ENCODE results near the gene SH3BGRL3.
"Not testable (repeated sequence)": the region's sequence is repeated elsewhere in the genome, so short reads cannot be mapped to it uniquely, and the experiment has no call there.

SH3BGRL3 gene

GRCh38 chr1:26317146-26317545 lies 37.3 kb downstream of the SH3BGRL3 start:
- DNase-seq (ENCODE audit: low read depth in 2 of 2) = no peak

GRCh38 chr1:26317612-26318337 lies 37.9 kb downstream of the SH3BGRL3 start, which contains the start of gene CD52:
TSS of gene CD52 (plus strand) at chr1:26317958. CDS start at chr1:26318018, 60 bp downstream.
- peak; percentile 64 to 70 for DNase-seq (ENCODE audit: low read depth in 2 of 2)

DNA sequence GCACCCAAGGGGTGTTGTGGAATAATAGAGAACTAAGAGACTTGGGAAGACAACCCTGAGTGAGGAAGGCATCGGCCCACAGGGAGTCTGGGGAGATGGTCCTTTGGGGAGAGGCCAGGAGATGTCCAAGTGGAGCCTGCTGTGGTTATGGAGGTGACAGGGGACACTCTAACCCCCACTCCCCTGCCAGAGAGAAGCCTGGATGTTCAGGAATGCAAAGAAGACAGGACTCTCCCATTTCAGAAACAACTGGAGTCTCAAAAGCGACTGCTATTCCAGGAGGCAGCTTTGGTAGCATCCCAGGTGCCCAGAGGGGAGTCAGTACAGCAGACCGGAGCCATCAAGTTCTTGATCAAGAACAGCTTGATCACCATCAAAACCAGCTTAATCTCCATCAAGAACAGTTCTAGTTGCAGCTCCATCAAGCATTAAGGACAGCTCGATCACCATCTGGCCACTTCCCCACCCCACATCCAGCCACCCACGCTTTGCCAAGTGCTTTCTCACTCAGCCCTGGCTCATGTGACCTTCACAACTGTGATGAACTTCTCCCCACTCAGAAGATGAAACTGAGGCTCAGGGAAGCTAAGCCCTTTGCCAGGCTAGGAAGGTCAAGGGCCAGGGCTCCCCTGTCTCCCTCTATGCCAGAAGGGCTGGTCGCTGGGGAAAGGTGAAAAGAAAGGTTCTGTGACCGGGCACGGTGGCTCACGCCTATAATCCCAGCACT lies 38.6 kb downstream of the SH3BGRL3 start:
- DNase-seq (ENCODE audit: low read depth in 2 of 2) = peak; percentile 15 to 27

GRCh38 chr1:26320896-26321295 lies 41.0 kb downstream of the SH3BGRL3 start:
- DNase-seq (ENCODE audit: low read depth in 2 of 2) = no peak

DNA sequence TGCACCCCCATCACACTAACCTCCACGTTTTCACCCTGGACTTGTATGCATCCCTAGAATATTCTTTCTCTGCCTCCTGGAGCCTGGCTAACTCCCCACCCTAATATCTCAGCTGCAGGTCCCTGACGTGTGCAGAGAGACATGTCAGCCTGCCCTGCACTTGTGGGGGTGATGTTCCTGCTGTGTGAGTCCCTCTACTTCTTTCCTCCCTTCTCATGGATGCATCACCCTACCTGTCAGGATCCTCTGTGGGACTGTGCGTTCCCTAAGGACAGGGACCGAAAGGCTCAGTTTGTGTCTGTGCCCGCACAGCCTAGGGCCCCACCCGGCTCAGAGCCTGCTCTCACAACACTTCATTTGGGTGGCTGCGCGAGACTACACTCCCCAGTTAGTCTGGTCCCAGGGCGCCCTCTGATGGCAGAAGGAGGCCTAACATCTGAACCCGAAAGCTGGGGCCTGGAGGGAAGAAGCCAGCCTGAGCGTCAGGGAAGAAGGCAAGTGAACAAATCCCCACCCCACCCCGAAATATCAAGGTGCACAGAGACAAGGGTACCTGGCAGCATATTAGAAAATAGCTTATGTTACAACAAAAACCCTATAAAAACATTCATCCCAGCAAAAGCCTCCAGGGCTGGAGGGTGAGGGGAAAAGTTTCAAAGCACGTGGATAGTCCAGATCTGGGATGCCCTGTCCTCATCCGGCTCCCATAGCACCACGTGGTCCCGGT lies 41.6 kb downstream of the SH3BGRL3 start:
- DNase-seq (ENCODE audit: low read depth in 2 of 2) = peak; percentile 82 to 94

DNA sequence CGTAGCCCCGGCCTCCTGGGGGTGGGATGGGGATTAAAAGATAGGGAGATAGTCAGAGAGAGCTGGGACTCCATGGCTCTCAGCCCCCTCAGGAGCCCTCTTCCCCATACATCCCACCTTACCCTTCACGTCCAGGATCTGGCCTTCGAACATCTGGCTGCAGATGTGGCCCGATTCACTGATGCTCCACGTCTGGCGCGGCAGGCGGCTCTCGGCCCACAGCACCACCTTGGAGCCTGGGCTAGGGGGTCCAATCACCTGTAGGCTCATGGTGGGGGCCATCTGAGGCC lies 42.1 kb downstream of the SH3BGRL3 start:
- DNase-seq (ENCODE audit: low read depth in 2 of 2) = no peak

GRCh38 chr1:26323382-26323781 lies 43.5 kb downstream of the SH3BGRL3 start:
- DNase-seq (ENCODE audit: low read depth in 2 of 2) = no peak

DNA sequence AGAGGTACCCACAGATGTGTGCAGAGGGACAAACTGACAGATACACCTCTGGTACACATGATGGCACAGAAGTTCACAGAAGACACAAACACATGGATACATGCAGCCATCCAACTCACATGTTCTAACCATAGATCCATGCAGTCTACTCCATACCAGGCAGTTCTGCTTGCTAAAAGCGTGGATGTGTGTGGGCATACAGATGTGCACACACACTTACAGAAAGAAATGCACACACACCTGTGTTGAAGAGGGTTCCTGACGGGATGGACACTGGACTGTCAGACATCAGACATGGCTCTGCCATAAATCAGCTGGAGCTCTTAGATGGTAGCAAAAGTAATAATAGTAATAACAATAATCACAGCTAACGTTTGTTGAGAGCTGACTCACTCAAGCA lies 44.7 kb downstream of the SH3BGRL3 start:
- no peak for DNase-seq (ENCODE audit: low read depth in 2 of 2)

DNA sequence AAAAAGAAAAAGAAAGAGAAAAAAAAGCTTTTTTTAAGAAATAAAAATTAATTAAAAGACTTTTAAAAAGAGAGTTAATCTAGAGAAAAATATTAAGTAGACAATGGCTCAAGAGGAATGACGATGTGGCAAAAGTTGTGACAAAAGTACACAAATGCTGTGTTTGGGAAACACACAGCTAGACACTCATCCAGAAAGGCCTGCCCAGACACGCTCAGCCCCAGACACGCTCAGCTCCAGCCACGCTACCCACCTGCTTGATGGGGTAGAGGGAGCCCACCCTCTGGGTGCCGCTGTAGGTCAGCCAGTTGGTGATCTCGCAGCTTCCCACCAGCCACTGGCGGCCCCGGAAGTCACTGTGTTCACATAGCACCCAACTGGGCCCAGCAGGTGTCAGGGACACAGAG lies 48.1 kb downstream of the SH3BGRL3 start:
- DNase-seq (ENCODE audit: low read depth in 2 of 2) = no peak

- no peak for DNase-seq (ENCODE audit: low read depth in 2 of 2)
Observed at GRCh38 chr1:26328597-26328996, 48.7 kb downstream of the SH3BGRL3 start.

- not testable (repeated sequence) for DNase-seq (ENCODE audit: low read depth in 2 of 2)
Observed at GRCh38 chr1:26329380-26329779, 49.5 kb downstream of the SH3BGRL3 start.

GRCh38 chr1:26330276-26330675 lies 50.4 kb downstream of the SH3BGRL3 start:
- no peak for DNase-seq (ENCODE audit: low read depth in 2 of 2)
